Jurkat, Clone E6-1 (cell line): ENCODE results near the gene RNASE11.
"Not testable (repeated sequence)": the region's sequence is repeated elsewhere in the genome, so short reads cannot be mapped to it uniquely, and the experiment has no call there.

Source experiments
- DNase-seq: peaks from one replicate; pipeline ENCODE4 v3.0.0-alpha.2; 2011; ENCODE audit warnings: low read depth, low spot score
- H3K4me3 ChIP-seq: 2 replicates; pipeline ENCODE4 v1.5.1; 2011; ENCODE audit warnings: mild to moderate bottlenecking, low read length, control low read depth, moderate library complexity

Gene RNASE11

DNA sequence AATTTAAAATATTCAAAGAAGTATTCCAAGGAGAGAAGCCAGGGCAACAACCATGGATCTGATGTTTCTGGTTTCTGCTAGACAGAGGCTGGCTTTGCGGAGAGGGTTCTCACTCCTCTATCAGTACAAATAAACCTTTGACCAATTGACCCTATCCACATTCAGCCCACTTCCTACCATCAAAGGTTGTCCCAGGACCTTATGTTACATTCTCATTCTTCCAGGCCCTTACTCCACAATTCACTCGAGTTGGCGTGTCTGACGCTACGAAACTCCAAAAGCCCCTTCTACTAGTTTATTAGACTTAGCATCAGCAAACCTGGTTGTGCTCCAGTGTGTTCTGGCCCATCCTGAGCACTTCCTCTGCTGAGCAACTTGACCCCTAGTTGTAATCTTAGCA is 28.2 kb upstream of the RNASE11 start:
- DNase-seq: no peak
- H3K4me3 ChIP-seq: no peak overlapping the region

DNA sequence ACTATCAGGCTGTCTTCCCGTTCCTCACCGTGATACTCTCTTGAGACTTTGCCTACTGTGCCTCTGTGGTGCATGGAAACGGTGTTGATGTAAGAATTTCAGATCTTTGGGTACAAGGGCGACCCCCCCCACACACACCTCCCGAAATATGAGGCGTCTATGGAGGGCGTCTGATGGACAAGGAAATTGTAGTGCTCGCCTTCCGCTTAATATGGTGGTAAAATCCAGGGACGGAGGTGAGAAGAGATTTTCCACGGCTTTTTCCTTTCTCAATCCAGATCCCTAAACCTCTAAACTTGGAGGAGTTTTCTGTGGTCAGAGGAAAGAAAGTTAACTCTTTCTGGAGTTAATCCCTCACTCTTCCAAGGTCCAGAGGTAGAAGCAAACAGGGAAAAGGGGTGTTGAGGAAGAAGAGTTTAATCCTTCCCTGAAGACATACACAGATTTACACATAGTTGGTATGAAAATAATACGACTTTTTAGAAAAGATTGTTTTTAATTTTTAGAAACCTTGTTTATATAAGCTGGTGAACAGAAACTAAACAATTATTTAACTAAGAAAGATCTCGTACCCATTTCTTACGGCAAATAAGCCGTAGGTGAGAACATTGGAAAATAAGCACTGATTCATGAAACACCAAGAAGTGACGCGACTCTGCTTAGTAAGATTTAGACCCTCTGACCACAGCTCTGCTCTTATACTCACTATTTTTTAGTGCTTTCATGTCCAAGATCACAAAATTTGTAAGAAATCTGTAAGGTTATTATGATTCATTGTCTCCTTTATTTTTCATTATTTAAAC is 26.4 kb upstream of the RNASE11 start:
- no peak for DNase-seq

DNA sequence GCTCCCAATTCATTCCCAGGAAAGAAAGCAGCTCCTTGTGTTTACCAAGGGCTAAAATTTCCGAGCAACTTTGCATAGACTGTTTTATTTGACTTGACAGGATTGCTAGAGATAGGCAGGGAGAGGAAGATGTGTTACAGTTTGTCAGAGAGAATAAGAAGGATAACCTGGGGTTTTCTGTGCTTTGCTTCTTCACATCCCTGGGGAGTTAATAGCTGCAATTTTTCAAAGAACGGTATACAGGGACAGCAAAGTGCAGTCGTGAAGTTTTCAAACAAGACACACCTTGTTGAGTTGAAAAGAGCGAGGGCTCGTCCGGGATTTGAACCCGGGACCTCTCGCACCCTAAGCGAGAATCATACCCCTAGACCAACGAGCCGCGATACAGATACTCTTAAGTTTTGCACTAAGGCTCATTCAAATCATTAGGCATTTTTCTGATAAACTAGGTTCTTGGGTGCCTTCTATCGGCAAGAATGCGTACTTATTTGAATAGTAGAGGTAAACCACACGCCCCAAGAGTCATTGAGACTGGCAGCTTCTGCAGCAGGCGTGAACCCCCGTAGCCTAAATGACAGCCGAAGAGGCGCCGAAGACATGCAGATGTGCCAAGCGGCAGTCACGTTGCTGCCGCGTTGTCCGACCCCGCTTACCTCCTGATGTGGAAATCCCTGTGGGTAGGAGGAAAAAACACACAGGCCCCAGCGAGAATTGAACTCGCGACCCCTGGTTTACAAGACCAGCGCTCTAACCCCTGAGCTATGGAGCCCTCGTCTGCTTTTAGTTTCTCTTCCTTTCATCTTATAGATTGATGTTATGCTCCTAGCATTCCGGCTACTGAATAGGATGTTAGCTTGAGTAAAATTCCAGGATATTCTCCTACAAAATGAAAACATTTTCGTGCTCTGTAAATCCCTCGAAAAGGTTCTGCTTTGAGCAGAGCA is 25.6 kb upstream of the RNASE11 start:
- peak; percentile 97 for DNase-seq
- H3K4me3 ChIP-seq: peak overlapping the region; percentile 54

More for the DNA sequence above, 26.4 kb upstream of the RNASE11 start:
- peak overlapping the region; percentile 54 for H3K4me3 ChIP-seq

DNA sequence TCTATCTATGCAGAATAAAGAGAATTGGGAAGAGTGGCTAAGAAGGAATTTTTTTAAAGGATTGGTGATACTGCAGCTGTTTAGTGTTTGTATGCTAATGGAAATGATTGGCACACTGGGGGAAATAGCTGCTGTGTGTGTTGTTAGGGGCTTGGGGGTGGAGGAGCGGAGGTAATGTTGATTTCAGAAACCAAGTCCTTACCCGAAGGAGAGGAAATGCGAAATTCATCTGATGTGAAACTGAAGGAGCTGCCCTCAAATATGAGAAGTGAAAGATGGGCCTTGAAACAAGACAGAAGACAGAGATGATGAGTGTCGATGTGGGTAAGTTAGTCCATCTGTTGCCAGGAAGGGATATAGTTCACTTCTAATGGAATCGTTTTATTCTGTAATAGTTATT is 24.6 kb upstream of the RNASE11 start:
- DNase-seq: no peak
- H3K4me3 ChIP-seq: no peak overlapping the region

- H3K4me3 ChIP-seq: no peak overlapping the region
- no peak for DNase-seq
Observed at GRCh38 chr14:20611277-20611676, 23.5 kb upstream of the RNASE11 start.

- peak; percentile 71 for DNase-seq
- peak overlapping the region; percentile 80 for H3K4me3 ChIP-seq
Observed at GRCh38 chr14:20610002-20610765, 22.4 kb upstream of the RNASE11 start.

DNA sequence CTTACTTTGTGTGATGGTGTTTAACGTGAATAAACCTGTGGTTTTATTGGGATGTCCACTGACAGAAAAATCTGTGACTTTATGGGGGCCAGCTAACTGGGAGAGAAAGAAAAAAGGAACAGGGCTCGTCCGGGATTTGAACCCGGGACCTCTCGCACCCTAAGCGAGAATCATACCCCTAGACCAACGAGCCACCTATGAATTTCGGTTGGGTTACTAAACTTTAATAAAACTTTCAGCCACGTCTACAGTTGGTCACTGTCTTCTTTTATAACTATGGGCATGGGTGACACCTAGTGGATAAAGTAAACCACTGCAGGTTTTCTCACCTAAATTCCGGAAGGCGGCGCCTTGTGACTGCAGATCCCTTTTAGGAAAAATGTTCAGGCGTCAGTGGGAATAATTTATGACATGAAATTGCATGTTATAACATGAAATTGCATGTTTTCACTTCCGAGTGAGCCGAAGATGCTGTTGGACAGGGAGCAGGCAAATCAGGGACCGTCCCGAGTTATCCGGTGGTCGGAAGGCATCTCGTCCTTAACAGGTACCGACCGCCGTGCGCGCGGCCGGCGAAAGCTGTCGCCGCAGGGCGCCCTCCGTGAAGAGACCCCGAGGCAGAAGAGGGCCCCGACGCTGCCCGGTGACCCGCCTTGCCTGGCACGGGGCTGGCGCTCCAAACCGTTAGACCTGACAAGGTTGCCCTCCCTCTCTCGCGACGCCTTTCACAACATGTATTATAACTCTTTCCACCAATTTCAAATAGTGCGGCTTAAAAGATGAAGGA is 21.6 kb upstream of the RNASE11 start:
- peak; percentile 84 for DNase-seq
- H3K4me3 ChIP-seq: peak overlapping the region; percentile 80

GRCh38 chr14:20608383-20609110 is 20.7 kb upstream of the RNASE11 start:
- DNase-seq: no peak
- no peak overlapping the region for H3K4me3 ChIP-seq

DNA sequence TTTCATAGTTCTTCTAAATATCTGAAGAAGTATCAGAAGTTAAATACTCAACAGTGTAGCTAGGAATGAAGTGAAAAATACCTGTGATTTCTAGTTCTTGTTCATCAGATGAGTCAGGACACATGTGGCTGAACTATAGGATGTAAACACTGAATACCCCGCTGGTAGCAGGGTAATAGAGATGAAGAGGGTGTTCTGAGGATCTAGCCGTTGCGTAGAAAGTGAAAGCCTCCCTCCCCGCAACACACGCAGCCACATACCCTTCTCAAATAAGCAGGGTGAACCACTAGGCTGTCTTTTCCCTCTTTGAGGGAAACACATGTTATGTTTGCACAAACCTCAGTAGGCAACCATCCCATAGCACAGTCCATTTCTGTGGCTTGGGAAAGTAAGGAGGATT is 19.8 kb upstream of the RNASE11 start:
- DNase-seq: no peak
- no peak overlapping the region for H3K4me3 ChIP-seq

GRCh38 chr14:20606902-20607242 is 19.1 kb upstream of the RNASE11 start:
- no peak for DNase-seq
- no peak overlapping the region for H3K4me3 ChIP-seq

- DNase-seq: no peak
- H3K4me3 ChIP-seq: no peak overlapping the region
Observed at GRCh38 chr14:20606190-20606901, 18.5 kb upstream of the RNASE11 start.

DNA sequence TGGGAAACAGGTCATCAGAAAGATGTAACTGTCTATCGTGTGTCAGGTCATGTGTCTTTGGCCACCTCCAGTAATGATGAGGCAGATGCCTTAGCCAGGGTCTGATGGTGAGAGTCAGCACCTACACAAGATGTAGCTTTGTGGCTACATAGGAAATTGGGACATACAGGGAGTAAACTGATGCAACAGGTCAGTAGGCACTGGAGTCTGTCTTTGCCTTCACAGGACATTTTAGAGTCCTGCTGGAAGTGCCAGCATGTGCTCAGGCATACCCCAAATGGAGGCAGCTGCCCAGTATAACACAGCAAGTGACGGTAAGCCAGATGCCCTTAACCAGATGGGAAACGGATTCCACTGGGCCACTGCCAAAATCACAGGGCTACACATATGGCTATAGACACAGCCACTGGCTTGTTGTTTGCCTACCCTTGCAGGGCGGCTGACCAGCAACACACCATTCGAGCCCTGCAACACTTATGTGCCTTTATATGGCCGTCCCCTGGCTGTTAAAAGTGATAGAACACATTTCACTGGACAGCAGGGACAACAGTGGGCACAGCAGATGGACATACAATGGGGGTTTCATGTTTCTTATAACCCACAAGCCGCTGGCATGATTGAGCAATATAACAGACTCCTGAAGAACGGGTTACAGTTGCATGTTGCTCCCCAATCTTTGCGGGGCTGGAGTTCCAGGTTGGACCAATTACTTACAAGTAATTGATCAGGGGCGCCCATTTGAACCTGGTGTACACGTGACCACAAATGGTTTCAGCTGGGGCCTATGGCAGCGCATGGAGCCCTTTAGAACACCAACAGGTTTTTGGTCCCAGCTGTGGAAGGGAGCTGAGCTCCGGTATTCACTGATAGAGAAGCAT is 16.3 kb upstream of the RNASE11 start:
- no peak for DNase-seq
- no peak overlapping the region for H3K4me3 ChIP-seq

- no peak overlapping the region for H3K4me3 ChIP-seq
- DNase-seq: no peak
Observed at GRCh38 chr14:20602583-20602982, 14.8 kb upstream of the RNASE11 start.

- DNase-seq: no peak
- no peak overlapping the region for H3K4me3 ChIP-seq
Observed at GRCh38 chr14:20601522-20601921, 13.7 kb upstream of the RNASE11 start.

DNA sequence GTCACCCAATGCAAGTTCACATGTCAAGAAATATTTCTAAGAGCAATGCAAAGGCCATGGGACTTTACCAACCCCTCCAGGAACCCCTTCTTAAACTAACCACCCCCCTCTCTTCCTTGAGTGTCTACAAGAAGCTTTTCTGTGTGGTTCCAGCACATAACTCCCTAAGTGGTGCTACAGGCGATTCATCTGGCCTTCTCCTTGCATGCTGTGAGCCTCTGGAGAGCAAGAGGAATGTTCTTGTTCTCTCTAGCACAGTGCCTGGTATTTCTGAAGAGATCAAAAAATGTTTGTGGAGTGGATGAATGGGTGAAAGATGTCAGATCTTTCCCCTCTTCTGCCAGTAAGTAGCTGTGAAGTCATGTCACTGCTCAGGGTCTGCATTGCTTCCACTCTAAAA is 9.3 kb upstream of the RNASE11 start:
- DNase-seq: no peak

DNA sequence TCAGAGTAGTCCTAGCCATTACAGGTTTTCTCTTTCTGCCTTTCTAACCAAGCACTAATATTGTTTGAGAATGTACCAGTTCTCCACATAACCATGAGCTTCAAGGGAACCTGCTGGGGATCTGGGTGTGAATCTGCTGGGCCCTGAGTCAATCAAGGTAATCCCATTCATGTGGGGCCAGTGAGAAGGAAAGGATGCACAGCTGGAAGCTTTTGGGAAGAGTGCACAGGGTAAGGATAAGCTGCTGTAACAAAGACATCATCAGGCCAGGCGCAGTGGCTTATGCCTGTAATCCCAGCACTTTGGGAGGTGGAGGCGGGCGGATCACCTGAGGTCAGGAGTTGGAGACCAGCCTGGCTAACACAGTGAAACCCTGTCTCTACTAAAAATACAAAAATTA is 7.9 kb upstream of the RNASE11 start:
- H3K4me3 ChIP-seq, DNase-seq: not testable (repeated sequence)

More for the DNA sequence above, 9.3 kb upstream of the RNASE11 start:
- no peak overlapping the region for H3K4me3 ChIP-seq

DNA sequence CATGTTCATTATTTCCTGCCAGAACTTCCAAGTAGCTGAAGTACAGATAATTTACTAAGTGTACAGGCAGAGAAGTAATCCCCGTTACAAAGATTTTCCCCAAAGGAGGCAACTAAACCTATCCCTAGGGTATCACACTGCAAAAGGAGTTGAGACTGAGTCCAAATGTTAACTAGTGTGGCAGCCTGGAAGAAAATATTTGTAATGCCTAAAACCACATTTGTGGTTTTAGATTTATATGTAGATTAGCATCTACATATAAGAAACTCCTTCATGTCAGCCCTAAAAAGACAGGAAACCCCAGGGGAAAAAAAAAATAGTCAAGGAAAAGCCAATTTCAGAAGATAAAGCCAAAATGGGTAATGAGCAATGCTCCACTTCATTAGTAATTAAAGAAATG is 4.8 kb upstream of the RNASE11 start:
- no peak for DNase-seq
- H3K4me3 ChIP-seq: no peak overlapping the region
